ENCODE results near the gene ANXA3.

DNA sequence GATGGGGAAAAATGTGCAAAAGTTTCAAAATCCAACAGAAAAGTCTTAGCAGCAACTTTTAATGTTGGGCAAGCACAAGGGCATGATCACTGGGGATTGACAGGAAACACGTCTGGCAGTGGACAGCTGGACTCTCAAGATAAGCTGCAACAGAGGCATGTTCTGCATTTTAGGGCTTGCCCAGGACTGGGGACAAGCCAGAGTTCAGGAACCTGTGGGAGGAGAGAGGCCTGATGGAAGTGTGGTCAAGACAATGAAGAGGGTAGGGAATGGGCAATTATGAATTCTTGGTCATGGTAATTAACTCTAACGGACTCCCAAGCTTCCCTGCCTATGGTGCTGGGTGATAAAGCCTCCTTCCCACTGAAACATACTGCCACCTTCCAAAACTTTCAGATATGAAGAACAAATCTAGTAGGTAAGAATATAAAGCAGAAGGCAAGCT lies 48.4 kb downstream of the ANXA3 start:
- TF ChIP-seq, protein P1, sequence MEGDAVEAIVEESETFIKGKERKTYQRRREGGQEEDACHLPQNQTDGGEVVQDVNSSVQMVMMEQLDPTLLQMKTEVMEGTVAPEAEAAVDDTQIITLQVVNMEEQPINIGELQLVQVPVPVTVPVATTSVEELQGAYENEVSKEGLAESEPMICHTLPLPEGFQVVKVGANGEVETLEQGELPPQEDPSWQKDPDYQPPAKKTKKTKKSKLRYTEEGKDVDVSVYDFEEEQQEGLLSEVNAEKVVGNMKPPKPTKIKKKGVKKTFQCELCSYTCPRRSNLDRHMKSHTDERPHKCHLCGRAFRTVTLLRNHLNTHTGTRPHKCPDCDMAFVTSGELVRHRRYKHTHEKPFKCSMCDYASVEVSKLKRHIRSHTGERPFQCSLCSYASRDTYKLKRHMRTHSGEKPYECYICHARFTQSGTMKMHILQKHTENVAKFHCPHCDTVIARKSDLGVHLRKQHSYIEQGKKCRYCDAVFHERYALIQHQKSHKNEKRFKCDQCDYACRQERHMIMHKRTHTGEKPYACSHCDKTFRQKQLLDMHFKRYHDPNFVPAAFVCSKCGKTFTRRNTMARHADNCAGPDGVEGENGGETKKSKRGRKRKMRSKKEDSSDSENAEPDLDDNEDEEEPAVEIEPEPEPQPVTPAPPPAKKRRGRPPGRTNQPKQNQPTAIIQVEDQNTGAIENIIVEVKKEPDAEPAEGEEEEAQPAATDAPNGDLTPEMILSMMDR (IDR thresholded peaks at IDR 0.05): no peak
- TF ChIP-seq, protein P2, sequence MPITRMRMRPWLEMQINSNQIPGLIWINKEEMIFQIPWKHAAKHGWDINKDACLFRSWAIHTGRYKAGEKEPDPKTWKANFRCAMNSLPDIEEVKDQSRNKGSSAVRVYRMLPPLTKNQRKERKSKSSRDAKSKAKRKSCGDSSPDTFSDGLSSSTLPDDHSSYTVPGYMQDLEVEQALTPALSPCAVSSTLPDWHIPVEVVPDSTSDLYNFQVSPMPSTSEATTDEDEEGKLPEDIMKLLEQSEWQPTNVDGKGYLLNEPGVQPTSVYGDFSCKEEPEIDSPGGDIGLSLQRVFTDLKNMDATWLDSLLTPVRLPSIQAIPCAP (CRISPR knock-in tag; IDR thresholded peaks at IDR 0.05): no peak
- no peak for TF ChIP-seq ELF4 (CRISPR knock-in tag; IDR thresholded peaks at IDR 0.05; ENCODE audit: low read depth)
- no peak for TF ChIP-seq NFE2L1 (CRISPR knock-in tag; IDR thresholded peaks at IDR 0.05)
- TF ChIP-seq MYBL2 (CRISPR knock-in tag; IDR thresholded peaks at IDR 0.05): no peak
- no peak for TF ChIP-seq ETV6 (CRISPR knock-in tag; IDR thresholded peaks at IDR 0.05)
